Activated CD8-positive, alpha-beta memory T cell treated with anti-CD3 and anti-CD28 coated beads, Interleukin-2, amount 50 U/mL, for 24 hours (primary cell): ENCODE measurements around the gene ZNF554.
"Not testable (repeated sequence)": the region's sequence is repeated elsewhere in the genome, so short reads cannot be mapped to it uniquely, and the experiment has no call there.

ENCODE experiments used
- DNase-seq: peaks from one replicate; pipeline ENCODE4 v3.0.0-alpha.2; 2020; ENCODE audit errors: extremely low read depth

Gene ZNF554

DNA sequence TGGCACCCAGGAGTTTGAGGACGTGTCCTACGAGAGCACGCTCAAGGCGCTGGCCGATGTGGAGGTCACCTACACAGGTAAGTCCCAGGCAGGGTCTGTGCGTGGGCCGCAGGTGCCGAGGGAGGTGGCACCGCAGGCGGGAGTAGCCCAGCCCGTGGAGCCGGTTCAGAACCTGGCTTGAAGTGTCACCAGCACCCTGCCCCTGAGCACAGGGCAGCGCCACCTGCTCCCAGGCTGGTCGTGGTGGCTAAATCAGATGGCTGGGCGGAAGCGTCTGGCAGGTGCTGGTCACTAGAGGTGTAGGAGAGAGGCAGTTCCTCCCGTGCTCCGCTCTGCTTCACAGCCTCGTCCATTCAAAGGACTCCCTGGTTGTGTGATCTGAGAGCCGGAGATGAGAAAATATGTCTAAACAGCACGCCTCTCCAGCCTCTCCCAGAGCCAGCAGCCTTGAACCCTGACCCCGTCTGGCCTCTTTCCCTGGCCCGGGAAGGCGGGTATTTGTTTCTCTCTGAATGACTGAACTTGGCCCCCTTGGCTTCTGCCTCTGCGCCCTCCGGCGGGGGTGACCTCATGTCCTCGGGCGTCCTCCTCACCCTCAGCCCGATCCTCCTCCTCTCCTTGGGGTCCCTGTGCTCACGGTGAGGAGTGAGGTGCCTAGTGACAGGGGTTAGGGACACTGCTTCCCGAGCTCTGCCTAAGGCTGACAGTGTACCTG lies 29.0 kb upstream of the ZNF554 start:
- DNase-seq = no peak

DNA sequence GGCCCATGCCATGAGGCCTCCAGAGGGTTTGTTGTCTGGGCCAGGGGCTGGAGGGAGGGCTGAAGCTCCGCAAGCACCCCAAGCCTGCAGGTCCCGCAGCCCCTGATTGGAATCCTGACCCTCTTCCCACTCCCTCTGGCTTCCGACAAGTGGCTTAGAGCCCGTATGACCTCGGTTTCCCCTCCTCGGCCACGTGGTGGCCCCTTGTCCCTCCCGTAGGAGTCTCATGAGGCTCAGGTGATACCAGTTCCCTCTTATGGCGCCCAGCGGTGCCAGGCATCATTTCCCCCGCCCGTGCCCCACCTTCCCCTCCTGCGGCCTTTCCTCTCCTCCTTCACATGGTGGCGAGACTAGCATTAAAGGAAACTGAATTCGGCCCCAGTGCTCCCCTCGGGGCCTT lies 28.2 kb upstream of the ZNF554 start:
- DNase-seq = no peak

DNA sequence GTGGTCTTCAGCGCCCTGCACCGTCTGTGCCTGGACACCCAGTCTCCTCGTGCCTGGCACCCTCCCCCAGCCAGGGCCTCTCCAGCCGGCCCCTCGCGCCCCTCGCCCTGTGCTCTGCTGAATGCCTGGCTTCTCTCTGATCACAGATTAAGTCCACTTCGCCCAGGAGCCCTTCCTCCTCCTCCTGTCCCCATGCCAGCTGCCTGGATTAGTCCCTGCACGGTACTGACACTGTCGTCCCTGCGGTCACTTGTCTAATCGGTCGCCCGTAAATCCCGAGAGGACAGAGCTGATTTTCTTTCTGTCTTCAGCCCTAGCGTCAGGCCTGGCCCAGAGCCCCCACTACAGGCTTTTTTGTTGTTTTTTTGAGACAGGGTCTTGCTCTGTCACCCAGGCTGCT lies 27.8 kb upstream of the ZNF554 start:
- DNase-seq = no peak

DNA sequence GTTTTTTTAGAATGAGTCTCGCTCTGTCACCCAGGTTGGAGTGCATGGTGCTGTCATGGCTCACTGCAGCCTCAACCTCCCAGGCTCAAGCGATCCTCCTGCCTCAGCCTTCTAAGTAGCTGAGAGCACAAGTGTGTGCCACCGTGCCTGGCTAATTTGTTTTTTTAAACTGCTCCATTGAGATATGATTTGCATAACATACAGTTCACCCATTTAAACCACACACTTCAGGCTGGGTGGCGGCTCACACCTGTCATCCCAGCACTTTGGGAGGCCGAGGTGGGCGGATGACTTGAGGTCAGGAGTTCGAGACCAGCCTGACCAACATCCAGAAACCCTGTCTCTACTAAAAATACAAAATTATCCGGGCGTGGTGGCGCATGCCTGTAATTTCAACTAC lies 27.0 kb upstream of the ZNF554 start:
- DNase-seq = not testable (repeated sequence)

DNA sequence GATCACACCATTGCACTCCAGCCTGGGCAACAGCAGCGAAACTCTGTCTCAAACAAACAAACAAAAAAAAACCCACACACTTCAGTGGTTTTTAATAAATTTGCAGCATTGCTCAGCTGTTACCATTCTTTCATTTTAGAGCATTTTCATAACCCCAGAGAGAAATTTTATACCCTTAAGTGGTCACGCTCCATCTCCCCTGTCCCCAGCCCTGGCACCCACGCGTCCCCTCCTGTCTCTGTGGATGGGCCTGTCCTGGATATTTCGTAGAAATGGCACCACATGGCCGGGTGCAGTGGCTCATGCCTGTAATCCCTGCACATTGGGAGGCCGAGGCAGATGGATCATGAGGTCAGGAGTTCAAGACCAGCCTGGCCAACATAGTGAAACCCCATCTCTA lies 26.5 kb upstream of the ZNF554 start:
- DNase-seq = no peak

DNA sequence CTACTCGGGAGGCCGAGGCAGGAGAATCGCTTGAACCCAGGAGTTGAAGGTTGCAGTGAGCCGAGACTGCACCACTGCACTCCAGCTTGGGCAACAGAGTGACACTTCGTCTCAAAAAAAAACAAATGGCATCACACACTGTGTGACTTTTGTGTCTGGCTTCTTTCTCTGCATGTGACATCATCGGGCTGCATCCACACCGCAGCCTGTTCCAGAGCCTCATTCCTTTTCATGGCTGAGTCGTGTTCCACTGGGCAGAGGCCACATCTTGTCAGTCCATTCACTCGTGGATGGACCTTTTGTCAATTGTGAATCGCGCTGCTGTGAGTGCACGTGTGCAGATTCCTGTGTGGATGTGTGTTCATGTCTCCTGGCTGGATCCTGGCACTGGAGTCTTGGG lies 26.1 kb upstream of the ZNF554 start:
- no peak for DNase-seq

DNA sequence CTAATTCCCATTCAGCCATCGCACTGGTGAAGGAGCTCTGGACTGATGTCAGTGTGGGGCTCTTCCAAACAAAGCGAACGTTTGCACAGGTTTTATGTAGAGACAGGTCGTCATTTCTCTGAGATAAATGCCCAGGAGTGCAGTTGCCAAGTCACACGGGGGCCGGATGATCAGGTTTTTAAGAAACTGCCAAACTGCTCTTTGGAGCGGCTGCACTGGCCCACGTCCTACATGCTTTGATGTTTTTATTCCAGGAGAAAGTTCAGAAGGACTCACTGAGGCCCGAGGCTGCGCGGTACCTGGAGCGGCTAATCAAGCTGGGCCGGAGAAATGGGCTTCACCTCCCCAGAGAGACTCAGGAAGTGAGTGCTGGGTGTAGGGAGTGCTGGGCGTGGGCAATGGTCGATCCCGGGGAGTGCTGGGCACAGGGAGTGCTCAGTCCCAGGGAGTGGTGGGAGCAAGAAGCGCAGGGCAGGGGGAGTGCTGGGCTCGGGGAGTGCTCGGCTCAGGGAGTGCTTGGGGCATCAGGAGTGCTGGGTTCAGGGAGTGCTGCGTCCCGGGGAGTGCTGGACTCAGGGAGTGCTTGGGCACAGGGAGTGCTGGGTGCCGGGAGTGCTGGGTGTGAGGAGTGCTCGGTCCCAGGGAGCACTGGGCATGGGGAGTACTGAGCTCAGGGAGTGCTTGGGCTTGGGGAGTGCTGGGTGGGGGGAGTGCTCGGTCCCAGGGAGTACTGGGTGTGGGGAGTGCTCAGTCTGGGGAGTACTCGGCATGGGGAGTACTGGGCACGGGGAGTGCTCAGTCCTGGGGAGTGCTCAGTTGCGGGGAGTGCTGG lies 23.6 kb upstream of the ZNF554 start:
- no peak for DNase-seq

DNA sequence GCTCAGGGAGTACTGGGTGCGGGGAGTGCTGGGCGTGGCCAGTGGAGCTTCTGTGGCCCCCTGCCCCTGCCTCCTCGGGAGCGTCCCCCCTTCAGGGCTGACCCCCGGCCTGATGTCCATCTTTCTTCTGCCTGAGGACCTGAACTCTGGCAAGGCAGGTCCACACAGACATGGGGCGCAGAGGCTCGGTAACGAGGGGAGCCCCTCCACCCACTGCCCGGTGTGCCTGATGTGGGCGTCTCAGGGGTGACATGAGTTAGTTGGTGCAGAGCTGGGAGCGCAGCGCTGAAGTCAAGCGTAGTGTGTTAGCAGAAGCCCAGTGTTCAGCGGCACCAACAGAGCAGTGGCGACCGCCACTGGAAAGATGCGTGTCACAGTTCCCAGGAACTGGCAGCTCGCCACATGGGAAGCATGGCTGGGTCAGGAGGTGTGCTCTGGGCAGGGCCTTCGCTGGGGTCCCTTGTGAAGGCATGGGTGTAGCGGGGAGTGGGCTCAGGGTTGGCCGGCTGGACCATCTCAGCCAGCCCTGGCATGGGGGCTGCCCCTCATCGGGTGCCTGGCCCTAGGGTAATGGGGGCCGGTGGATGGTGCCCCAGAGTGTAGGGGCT lies 22.9 kb upstream of the ZNF554 start:
- DNase-seq = no peak

DNA sequence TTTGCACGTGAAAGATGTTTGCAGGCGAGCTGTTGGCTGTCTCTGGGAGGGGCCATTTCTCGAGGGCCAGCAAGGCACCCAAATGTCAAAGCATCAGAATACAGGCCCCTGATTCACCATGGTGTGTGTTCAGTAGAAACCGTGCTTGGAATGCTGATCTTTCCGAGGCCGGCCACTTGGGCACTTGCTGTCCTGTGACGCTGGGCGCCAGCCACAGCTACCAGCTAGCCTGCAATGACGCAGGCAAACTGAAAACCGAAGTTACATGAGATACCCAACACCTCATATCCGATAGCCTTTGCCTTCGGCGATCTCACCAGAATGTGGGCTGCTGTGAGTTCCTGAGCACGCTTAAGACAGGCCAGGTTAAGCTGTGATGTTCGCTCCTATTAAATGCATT lies 22.4 kb upstream of the ZNF554 start:
- no peak for DNase-seq

DNA sequence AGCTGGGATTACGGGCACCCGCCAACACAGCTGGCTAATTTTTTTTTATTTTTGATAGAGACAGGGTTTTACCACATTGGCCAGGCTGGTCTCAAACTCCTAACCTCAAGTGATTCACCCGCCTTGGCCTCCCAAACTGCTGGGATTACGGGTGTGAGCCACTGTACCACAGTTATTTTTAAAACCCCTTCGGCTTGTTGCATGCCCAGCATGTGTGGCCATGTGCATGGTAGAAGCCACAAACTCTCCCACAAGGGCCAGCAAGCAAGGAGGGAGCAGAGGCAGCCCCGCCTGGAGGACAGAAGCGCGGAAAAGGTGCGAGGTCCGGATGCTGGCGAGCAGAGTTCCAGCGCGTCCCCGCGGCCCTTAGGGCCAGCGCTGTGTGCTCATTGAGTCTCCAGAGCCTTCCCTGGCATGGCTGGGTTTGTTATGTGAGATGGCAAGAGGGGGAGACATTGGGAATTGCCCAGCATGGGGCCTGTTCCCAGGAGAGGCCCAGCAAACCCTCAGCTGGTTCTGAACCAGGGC lies 21.4 kb upstream of the ZNF554 start:
- DNase-seq = no peak

DNA sequence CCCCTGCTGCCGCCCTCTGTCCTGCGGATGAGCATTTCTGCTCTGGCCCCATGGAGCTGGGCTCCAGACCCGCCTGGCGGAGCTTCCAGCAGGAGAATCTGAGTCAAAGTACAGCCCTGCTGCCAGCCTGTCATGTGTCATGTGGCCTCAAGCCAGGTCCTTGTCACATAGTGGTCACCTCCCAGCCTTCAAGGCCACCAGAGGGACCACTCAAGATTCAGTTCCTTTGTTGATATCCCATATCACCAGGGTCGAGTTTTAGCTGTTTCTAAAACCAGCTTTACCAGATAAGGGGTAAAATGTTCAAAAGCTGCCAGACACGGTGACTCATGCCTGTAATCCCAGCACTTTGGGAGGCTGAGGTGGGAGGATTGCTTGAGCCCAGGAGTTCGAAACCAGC lies 20.9 kb upstream of the ZNF554 start:
- no peak for DNase-seq

DNA sequence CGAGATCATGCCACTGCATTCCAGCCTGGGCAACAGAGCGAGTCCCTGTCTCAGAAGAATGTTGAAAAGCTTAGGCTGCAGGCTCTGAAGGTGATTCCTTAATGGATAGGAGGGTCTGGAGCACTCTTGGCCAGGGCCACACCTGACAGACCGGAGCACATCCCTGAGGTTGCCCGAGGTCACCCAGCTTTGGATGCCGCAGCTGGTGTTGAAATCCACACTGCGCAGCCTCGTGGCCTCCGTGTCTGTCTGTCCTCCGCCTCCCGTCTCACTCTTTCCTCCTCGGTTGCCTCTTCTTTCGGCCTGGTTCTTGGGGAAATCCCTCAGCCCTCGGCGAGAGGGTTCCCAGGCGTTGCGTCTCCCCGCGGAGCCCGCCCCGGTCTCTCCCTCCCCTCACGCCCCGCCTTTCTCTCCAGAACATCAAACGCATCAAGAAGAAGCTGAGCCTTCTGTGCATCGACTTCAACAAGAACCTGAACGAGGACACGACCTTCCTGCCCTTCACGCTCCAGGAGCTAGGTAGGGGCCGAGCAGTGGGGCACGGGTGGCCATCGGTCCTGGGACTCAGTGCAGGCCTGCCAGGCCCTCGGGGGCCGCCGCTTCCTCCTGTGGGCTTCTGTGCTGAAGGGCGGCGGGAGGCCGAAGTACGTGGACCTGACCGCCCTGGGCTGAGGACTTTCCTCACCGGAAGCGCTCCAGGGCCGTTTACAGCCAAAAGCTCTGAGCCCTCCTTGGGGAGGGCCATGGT lies 20.2 kb upstream of the ZNF554 start:
- DNase-seq = no peak

DNA sequence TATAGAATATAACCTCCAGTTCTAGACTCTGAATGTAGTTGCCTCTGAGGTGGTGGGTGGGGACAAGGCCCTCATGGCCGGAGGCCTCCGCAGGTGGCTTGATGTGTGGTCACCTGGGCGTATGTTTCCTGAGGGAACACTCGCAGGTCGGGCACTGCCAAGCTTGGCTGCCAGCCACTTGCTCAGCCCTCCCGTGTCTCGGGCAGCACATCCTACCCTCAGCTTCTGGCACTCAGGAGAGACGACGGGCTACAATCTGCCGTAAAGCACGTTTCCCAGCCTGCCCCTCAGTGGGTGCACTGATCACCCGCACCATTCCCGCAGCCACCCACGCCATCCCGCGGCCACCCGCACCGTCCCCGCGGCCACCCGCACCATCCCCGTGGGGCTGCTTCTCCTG lies 19.2 kb upstream of the ZNF554 start:
- no peak for DNase-seq

DNA sequence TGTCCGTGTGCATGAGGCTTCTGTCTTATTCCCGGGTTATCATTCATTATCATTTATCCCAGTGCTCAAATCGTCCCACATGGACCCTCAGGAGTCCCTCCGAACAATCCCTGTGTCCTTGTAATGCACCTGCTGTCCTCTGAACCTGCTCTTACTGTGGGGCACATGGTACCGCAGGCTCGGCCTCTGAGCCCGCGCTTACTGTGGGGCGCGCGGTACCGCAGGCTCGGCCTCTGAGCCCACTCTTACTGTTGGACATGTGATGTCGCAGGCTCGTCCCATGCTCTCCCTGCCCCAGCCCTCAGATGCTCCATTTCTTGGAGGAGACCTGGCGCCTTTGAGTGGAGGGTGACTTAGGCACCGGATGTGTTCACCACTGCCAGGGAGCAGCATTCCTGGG lies 16.8 kb upstream of the ZNF554 start:
- no peak for DNase-seq

DNA sequence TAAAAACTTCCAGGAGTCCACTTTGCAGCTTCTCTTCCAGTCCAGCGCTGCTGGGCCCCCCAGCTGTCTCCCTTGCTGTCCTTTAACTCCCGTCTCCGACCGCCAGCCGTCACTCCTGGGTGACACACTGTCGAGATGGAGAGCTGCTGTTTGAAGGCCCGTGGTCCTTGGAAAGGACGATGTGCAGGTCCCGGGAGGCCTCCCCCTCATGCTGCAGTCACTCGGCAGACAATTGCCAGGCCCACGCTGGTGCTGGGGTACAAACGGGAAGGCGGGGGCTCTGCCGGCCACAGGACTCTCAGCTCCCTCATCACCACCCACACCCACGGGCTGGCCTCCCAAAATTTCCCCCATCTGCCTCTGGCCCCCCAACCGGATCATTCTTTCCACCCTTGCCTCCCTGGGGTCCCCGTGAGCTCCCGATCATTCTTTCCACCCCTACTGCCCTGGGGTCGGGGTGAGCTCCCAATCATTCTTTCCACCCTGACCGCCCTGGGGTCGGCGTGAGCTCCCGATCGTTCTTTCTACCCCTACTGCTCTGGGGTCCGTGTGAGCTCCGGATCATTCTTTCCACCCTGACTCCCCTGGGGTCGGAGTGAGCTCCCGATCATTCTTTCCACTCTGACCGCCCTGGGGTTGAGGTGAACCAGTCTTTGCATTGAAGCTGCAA lies 16.0 kb upstream of the ZNF554 start:
- no peak for DNase-seq

DNA sequence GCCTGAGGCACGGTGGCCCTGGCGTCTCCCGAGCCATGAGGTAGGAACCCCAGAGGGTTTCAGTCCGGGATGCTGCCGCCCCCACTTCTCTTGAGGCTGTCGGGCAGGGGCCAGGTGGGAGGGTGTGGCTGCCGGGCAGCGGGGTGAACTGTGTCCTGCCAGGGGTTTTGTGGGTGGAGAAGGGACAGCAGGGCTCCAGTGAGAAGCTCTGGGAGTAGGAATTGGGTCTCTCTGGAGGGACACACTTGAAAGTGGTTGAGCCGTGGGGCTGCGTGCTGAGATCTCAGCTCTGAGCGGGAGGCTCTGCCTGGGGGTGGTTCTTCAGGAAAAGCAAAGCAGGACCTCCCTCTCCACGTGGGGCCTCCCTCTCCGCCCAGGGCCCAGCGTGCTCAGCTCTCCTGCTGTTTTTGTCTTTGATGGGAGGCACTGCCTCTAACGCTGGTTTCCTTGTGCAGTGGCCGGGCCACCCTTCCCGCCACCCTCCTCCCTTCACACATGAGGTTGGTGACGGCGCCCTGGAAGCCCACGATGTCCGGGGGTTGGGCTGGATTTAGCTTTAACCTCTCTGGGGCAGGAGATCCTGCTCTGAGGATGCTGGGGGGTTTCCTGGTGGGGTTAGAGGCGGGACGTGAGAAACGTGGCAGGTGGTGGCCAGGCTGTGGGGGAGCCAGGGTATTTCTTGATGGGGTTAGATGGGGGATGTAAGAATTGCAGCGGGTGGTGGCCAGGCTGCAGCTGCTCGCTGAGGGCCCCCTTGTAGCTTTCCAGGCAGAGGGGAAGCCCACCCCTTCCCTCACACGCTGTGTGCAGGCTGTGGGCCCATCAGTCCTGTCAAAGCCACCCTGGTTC lies 15.3 kb upstream of the ZNF554 start:
- no peak for DNase-seq

DNA sequence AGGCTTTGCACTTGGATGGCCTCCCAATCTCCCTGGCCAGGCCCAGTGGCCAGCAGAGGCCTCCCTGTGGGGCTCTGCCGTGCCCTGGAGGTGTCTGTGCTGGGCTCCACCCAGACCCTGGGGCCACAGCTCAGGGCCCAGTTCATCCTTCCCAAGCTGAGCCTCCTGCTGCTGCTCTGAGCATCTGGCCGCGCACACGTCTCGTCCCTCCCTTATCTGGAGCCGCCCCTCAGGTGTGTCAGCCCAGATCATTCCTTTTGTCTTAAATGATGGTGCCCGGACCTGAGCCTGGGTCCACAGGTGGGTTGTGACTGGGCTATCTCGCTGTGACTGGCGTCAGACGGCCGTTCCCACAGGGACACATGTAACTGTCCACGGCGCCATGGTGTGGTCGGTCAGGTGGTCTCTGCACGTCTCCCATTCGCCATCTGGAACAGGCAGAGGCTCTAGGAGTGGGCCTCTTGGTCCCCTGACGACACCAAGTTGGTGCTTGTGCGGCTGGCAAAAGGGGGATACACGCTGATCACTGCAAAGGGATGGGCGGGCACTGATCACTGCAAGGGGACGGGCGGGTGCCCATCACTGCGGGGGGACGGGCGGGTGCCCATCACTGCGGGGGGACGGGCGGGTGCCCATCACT lies 14.3 kb upstream of the ZNF554 start:
- no peak for DNase-seq

DNA sequence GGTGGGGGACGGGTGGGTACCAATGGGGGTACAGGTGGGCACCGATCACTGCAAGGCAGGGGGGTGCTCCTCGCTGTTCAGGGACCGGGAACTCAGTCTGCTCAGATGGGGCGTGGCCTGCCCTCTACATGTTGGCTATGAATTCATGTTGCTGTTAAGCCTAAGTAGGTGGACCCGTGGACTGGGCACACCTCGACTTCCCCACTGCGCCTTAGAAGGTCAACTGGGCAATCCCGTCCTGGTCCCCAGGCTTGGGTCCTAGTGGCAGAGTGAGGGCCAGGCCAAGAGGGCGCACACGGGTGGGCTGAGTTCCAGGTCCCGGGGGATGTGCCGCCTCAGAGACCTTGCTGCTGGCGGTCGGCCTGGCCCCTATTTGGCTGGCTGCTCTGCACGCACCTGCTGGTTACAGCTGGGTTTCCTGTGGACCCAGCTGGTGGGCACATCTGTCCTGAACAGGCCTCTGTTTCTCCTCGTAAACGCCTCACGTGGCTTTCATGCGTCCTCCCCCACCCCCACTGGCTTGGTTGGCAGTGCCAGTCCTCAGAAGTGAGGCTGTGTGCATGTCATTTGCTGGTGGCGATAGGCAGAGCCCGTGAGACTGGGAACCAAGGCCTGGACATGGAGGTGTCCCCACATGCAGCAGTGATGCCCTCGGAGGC lies 13.5 kb upstream of the ZNF554 start:
- no peak for DNase-seq

DNA sequence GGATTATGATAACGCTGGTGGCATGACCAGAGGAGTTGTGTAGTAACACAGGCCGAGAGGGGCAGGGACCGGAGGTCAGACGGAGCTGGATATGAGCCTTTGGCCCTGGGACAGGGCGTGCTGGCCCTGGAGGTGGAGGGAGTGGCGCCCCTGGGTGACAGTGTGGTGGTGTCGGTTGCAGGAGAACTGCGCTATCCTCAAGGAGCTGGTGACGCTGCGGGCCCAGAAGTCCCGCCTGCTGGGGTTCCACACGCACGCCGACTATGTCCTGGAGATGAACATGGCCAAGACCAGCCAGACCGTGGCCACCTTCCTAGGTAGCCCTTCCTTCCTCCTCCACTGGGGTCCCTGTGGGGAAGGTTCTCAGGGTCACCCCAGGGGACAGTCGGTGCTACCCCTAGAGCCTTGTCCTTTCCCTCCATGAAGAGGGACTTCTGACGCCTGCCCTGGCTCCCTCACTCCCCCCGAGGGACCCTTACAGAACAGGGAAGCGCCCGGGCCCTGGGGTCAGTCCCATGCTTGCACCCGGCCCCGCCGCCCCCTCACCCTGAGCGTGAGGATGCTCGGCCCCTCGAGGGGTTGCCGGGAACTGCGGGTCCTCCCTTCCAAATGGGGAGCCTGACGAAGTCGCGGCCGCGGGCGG lies 12.8 kb upstream of the ZNF554 start:
- DNase-seq = no peak
